ENCODE data around the gene STAG1. TPM values are rescaled to one million over a fixed set of nuclear protein-coding genes. Genes with fewer than 3 reads are reported as not detected.
"Not testable (repeated sequence)": the region's sequence is repeated elsewhere in the genome, so short reads cannot be mapped to it uniquely, and the experiment has no call there.

Gene STAG1
- total RNA-seq, 2 experiments from 2014 or later: 28.0 to 29.7 TPM

DNA sequence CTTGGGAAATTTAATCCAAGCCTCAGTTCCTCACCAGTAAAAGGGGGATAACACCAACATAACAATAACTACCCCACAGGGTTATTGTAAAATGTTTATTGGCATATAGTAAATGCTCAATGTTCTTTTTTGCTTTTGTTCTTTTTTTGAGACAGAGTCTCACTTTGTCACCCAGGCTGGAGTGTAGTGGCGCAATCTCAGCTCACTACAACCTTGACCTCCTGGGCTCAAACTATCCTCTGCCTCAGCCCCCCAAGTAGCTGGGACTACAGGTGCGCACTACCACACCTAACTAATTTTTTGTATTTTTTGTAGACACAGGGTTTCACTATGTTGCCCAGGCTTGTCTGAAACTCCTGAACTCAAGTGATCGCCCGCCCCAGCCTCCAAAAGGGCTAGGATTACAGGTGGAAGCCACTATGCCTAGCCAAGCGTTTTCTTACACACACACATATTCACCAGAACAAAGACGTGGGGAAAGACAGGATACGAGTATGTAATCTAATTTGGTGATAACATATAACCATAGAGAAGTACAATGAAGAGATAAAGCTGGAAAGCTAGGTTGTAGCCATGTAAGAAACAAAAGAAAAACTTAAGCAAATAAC lies 11.7 kb downstream of the STAG1 start:
- CTCF ChIA-PET: interaction anchor here (1.0 to 1.2 kb wide), 2 partner anchors 12 to 349 kb away, joined by 3 read pairs; no protein-coding TSS in a partner anchor
- no peaks in the 10 kb centered on the region for H3K27me3 Mint-ChIP-seq (ENCODE audit: low read depth)

DNA sequence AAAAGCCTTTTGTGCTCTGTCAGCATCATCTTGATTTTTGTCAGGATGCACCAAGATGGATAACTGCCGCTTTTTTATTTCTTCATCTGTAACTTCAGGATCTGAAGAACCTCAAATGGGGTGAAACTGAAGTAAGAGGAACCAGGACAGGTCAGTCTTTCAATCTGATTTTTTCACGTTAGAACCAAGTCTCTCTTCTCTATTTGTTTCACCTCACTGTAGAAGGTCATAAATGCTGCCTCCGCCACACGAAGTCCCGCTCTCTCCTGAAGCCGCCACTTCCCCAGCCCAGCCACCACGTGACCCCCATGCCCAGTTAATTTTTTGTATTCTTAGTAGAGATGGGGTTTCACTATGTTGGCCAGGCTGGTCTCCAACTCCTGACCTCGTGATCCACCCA lies 15.2 kb downstream of the STAG1 start:
- DNase-seq; H3K27me3 Mint-ChIP-seq (ENCODE audit: low read depth); CTCF ChIA-PET; H3K9me3 Mint-ChIP-seq; H3K4me3 Mint-ChIP-seq; intact Hi-C loops (cut with micrococcal nuclease); H3K27ac Mint-ChIP-seq: not testable (repeated sequence)
- Mint-ChIP-seq H3K36me3 (ENCODE audit: low read depth) (peaks cover 10% of the 10 kb centered on the region), H3K4me1 (ENCODE audit: low read depth) (peaks cover 53% of the 10 kb centered on the region)

More for the DNA sequence above, 11.7 kb downstream of the STAG1 start:
- H3K4me3 Mint-ChIP-seq: no peak overlapping the region
- H3K36me3 Mint-ChIP-seq (ENCODE audit: low read depth): peaks cover 15% of the 10 kb centered on the region
- peaks cover 2% of the 10 kb centered on the region for H3K9me3 Mint-ChIP-seq
- peaks cover 39% of the 10 kb centered on the region for H3K4me1 Mint-ChIP-seq (ENCODE audit: low read depth)
- no peak overlapping the region for H3K27ac Mint-ChIP-seq
- DNase-seq: no peak
- intact Hi-C loops (cut with micrococcal nuclease): no loop called here

- Mint-ChIP-seq H3K27me3 (ENCODE audit: low read depth) (no peaks in the 10 kb centered on the region), H3K36me3 (ENCODE audit: low read depth) (peaks cover 8% of the 10 kb centered on the region), H3K27ac (no peak overlapping the region), H3K9me3 (no peaks in the 10 kb centered on the region), H3K4me3 (no peak overlapping the region), H3K4me1 (ENCODE audit: low read depth) (peaks cover 59% of the 10 kb centered on the region)
- intact Hi-C loops (cut with micrococcal nuclease): no loop called here
- CTCF ChIA-PET: interaction anchor here (1.0 to 1.7 kb wide), 3 partner anchors 14 to 19 kb away, joined by 3 to 6 read pairs (median 3); partner anchors contain the start of gene STAG1
- no peak for DNase-seq
Observed at GRCh38 chr3:136735103-136735502, 17.1 kb downstream of the STAG1 start.

GRCh38 chr3:136734382-136735070 lies 17.7 kb downstream of the STAG1 start:
- CTCF ChIA-PET: interaction anchor here (0.6 to 1.7 kb wide), 3 partner anchors 15 to 1198 kb away, joined by 3 read pairs; no protein-coding TSS in a partner anchor

DNA sequence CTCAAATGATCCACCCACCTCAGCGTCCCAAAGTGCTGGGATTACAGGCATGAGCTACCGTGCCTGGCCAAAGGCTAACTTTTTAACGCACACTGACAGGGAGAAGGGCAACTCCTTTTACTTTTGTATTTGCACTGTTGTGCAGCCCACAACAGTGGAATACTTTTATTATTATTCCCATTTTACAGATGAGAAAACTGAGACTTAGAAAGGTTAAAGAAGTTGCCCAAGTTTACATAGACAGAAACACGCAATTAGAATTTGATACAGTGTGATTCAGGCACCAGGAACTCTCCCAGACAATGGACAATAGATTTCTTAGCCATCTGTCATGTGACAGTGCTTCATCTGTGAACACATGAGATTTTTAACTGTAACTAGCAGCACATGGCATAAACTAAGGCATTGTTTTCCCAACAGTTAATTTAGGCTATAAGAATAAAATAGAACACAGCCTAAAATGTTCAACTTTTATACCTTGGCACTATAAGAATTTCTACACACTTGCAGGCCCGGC lies 18.8 kb downstream of the STAG1 start:
- no peak overlapping the region for H3K27ac Mint-ChIP-seq
- intact Hi-C loops (cut with micrococcal nuclease): no loop called here
- peaks cover 8% of the 10 kb centered on the region for H3K36me3 Mint-ChIP-seq (ENCODE audit: low read depth)
- no peak for DNase-seq
- CTCF ChIA-PET: interaction anchor here (0.6 kb wide), 1 partner anchor 207 kb away, joined by 3 read pairs; no protein-coding TSS in a partner anchor
- H3K4me3 Mint-ChIP-seq: no peak overlapping the region
- no peaks in the 10 kb centered on the region for H3K27me3 Mint-ChIP-seq (ENCODE audit: low read depth)
- H3K9me3 Mint-ChIP-seq: no peaks in the 10 kb centered on the region
- H3K4me1 Mint-ChIP-seq (ENCODE audit: low read depth): peaks cover 67% of the 10 kb centered on the region

More at GRCh38 chr3:136734382-136735070, 17.7 kb downstream of the STAG1 start:
- no peak overlapping the region for H3K4me3 Mint-ChIP-seq
- DNase-seq: peak; percentile 20
- no peaks in the 10 kb centered on the region for H3K27me3 Mint-ChIP-seq (ENCODE audit: low read depth)
- peaks cover 8% of the 10 kb centered on the region for H3K36me3 Mint-ChIP-seq (ENCODE audit: low read depth)
- H3K27ac Mint-ChIP-seq: peak overlapping the region; percentile 37
- H3K4me1 Mint-ChIP-seq (ENCODE audit: low read depth): peaks cover 59% of the 10 kb centered on the region
- intact Hi-C loops (cut with micrococcal nuclease): no loop called here
- no peaks in the 10 kb centered on the region for H3K9me3 Mint-ChIP-seq

- no peaks in the 10 kb centered on the region for H3K27me3 Mint-ChIP-seq (ENCODE audit: low read depth)
- H3K9me3 Mint-ChIP-seq: no peaks in the 10 kb centered on the region
- CTCF ChIA-PET: no interaction called here
- peaks cover 2% of the 10 kb centered on the region for H3K36me3 Mint-ChIP-seq (ENCODE audit: low read depth)
- H3K27ac Mint-ChIP-seq: no peak overlapping the region
- H3K4me3 Mint-ChIP-seq: no peak overlapping the region
- H3K4me1 Mint-ChIP-seq (ENCODE audit: low read depth): peaks cover 64% of the 10 kb centered on the region
- DNase-seq: no peak
- intact Hi-C loops (cut with micrococcal nuclease): no loop called here
Observed at GRCh38 chr3:136731274-136731884, 20.8 kb downstream of the STAG1 start.

DNA sequence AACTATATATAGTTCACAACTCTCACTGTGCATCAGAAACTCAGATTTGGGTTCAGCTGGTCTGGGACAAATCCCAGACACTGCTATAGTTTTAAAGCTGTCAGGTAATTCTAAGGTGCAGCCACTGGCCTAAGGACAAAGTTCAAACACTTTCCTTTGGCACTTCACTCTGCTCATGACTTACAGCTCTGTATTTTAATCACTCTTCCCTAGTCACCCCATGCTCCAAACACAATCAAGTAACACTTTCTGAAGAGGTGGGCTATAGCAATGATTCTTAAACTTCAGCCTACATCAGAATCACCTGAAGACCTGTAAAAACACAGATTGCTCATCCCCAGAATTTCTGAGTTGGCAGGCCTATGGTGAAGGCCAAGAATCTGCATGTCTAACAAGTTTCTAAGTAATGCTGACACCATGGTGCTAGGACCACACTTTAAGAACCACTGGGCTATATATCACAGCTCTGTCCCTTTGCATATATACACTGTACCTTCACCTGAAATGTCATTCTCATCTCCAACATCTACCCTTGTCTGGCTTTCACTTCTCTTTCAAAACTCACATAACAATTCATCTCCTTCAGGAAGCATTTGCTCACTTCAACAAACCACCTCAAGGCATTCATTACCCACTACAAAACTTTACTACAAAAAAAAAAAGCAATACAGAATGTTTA lies 21.4 kb downstream of the STAG1 start:
- CTCF ChIA-PET: interaction anchor here (2.2 kb wide), 1 partner anchor 22 kb away, joined by 8 read pairs; the partner anchor contains the start of gene STAG1
- no peak overlapping the region for H3K27ac Mint-ChIP-seq
- H3K4me3 Mint-ChIP-seq: no peak overlapping the region
- H3K9me3 Mint-ChIP-seq: no peaks in the 10 kb centered on the region
- no peaks in the 10 kb centered on the region for H3K36me3 Mint-ChIP-seq (ENCODE audit: low read depth)
- H3K4me1 Mint-ChIP-seq (ENCODE audit: low read depth): peaks cover 64% of the 10 kb centered on the region
- intact Hi-C loops (cut with micrococcal nuclease): no loop called here
- peak; percentile 14 for DNase-seq
- no peaks in the 10 kb centered on the region for H3K27me3 Mint-ChIP-seq (ENCODE audit: low read depth)

DNA sequence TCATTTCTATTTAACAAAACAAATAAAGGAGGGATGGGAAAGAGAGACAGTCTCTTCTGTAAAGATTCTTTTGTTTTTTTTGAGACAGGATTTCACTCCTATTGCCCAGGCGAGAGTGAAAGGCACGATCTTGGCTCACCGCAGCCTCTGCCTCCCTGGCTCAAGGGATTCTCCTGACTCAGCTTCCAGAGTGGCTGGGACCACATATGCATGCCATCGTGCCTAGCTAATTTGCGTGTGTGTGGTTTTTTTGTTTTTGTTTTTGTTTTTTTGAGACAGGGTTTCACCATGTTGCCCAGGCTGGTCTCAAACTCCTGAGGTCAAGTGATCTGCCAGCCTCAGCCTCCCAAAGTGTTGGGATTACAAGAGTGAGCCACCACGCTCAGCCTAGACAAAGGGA lies 23.3 kb downstream of the STAG1 start:
- no peaks in the 10 kb centered on the region for H3K9me3 Mint-ChIP-seq
- no peak overlapping the region for H3K4me3 Mint-ChIP-seq
- H3K4me1 Mint-ChIP-seq (ENCODE audit: low read depth): peaks cover 50% of the 10 kb centered on the region
- intact Hi-C loops (cut with micrococcal nuclease): no loop called here
- DNase-seq: no peak
- H3K27ac Mint-ChIP-seq: no peak overlapping the region
- CTCF ChIA-PET: interaction anchor here (2.2 kb wide), 1 partner anchor 24 kb away, joined by 8 read pairs; the partner anchor contains the start of gene STAG1
- H3K36me3 Mint-ChIP-seq (ENCODE audit: low read depth): no peaks in the 10 kb centered on the region
- no peaks in the 10 kb centered on the region for H3K27me3 Mint-ChIP-seq (ENCODE audit: low read depth)

DNA sequence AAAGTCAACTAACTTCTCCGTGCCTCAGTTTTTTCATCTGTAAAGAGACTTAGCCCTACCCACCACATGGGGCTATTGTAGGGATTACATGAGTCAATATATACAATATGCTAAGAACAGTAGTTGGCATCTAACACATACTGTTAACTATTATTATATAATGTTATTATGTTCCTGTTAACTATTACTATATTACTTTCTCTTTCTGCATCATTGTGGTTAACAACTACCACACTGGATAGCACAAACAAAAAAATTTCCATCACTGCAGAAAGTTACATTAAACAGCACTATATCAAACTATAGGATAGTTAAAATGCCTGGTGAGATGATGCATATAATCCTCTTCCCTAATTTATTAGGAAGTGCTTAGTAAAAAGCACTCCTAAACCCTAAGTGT lies 23.7 kb downstream of the STAG1 start:
- Mint-ChIP-seq H3K9me3 (no peaks in the 10 kb centered on the region), H3K36me3 (ENCODE audit: low read depth) (no peaks in the 10 kb centered on the region), H3K27ac (no peak overlapping the region), H3K27me3 (ENCODE audit: low read depth) (no peaks in the 10 kb centered on the region), H3K4me3 (no peak overlapping the region), H3K4me1 (ENCODE audit: low read depth) (peaks cover 49% of the 10 kb centered on the region)
- CTCF ChIA-PET: interaction anchor here (2.2 kb wide), 1 partner anchor 24 kb away, joined by 8 read pairs; the partner anchor contains the start of gene STAG1
- no peak for DNase-seq
- intact Hi-C loops (cut with micrococcal nuclease): no loop called here

GRCh38 chr3:136725468-136725867 lies 26.7 kb downstream of the STAG1 start:
- Mint-ChIP-seq H3K4me1 (ENCODE audit: low read depth) (peaks cover 31% of the 10 kb centered on the region), H3K36me3 (ENCODE audit: low read depth) (peaks cover 5% of the 10 kb centered on the region), H3K9me3 (no peaks in the 10 kb centered on the region), H3K4me3 (no peak overlapping the region), H3K27me3 (ENCODE audit: low read depth) (no peaks in the 10 kb centered on the region), H3K27ac (no peak overlapping the region)
- no peak for DNase-seq
- CTCF ChIA-PET: interaction anchor here (0.7 kb wide), 2 partner anchors 53 to 287 kb away, joined by 4 to 5 read pairs; no protein-coding TSS in a partner anchor
- intact Hi-C loops (cut with micrococcal nuclease): no loop called here

DNA sequence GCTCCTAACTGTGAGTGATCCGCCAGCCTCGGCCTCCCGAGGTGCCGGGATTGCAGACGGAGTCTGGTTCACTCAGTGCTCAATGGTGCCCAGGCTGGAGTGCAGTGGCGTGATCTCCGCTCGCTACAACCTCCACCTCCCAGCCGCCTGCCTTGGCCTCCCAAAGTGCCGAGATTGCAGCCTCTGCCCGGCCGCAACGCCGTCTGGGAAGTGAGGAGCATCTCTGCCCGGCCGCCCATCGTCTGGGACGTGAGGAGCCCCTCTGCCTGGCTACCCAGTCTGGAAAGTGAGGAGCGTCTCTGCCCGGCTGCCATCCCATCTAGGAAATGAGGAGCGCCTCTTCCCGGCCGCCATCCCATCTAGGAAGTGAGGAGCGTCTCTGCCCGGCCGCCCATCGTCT lies 29.3 kb downstream of the STAG1 start:
- H3K4me3 Mint-ChIP-seq; H3K9me3 Mint-ChIP-seq; intact Hi-C loops (cut with micrococcal nuclease); H3K27ac Mint-ChIP-seq; CTCF ChIA-PET; H3K27me3 Mint-ChIP-seq (ENCODE audit: low read depth); DNase-seq: not testable (repeated sequence)
- Mint-ChIP-seq H3K36me3 (ENCODE audit: low read depth) (peaks cover 16% of the 10 kb centered on the region), H3K4me1 (ENCODE audit: low read depth) (peaks cover 25% of the 10 kb centered on the region)

DNA sequence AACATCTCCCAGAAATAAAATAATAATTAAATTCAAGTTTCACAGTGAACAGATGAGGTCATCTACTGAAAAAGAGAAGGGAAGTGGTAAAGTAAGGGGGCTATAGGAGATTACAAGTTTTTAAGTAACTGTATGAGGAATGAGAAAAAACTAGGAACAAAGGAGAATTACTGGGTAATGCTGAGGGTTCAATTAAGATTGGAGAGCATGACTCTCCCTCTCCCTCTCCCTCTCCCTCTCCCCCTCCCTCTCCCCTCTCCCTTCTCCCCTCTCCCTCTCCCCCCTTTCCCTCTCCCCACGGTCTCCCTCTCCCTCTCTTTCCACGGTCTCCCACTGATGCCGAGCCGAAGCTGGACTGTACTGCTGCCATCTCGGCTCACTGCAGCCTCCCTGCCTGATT lies 29.8 kb downstream of the STAG1 start:
- CTCF ChIA-PET: not testable (repeated sequence)

More for the DNA sequence above, 29.8 kb downstream of the STAG1 start:
- H3K27ac Mint-ChIP-seq; H3K4me3 Mint-ChIP-seq; DNase-seq; H3K27me3 Mint-ChIP-seq (ENCODE audit: low read depth); H3K9me3 Mint-ChIP-seq; intact Hi-C loops (cut with micrococcal nuclease): not testable (repeated sequence)
- Mint-ChIP-seq H3K4me1 (ENCODE audit: low read depth) (peaks cover 24% of the 10 kb centered on the region), H3K36me3 (ENCODE audit: low read depth) (peaks cover 16% of the 10 kb centered on the region)

All from activated naive CD4-positive, alpha-beta T cell treated with anti-CD3 and anti-CD28 coated beads for 36 hours (primary cell).